HUDEP-2 (cell line): ENCODE data around the gene RAPH1.

ENCODE experiments used
- DNase-seq, 76 experiments: peaks; one replicate each; lab custom pipeline; 2025; ENCODE audit not compliant: unreplicated experiment in 76 of 76; lab: John Stamatoyannopoulos, UW

RAPH1 gene

GRCh38 chr2:203366639-203367466 lies 168.2 kb downstream of the RAPH1 start:
- DNase-seq = peak in 36 of 76 experiments; percentile 1 to 60 (median 24)

GRCh38 chr2:203361922-203362321 lies 173.2 kb downstream of the RAPH1 start:
- DNase-seq = no peak

GRCh38 chr2:203361495-203361894 lies 173.6 kb downstream of the RAPH1 start:
- DNase-seq = no peak

- DNase-seq = no peak
Measured at GRCh38 chr2:203360833-203361430, 174.2 kb downstream of the RAPH1 start.

- DNase-seq = no peak
Measured at GRCh38 chr2:203359450-203359849, 175.7 kb downstream of the RAPH1 start.

GRCh38 chr2:203354966-203355365 lies 180.1 kb downstream of the RAPH1 start:
- DNase-seq = no peak

GRCh38 chr2:203352604-203353255 lies 182.4 kb downstream of the RAPH1 start:
- DNase-seq = no peak

GRCh38 chr2:203347375-203347774 lies 187.7 kb downstream of the RAPH1 start:
- peak in 69 of 76 experiments; percentile 8 to 91 (median 65) for DNase-seq

- DNase-seq = peak in 17 of 76 experiments; percentile 11 to 59 (median 31)
Measured at GRCh38 chr2:203346612-203347011, 188.5 kb downstream of the RAPH1 start.

GRCh38 chr2:203344667-203345066 lies 190.4 kb downstream of the RAPH1 start:
- no peak for DNase-seq
